ENCODE measurements around the gene TADA3. TPM values are rescaled to one million over a fixed set of nuclear protein-coding genes. Genes with fewer than 3 reads are reported as not detected.

Gene TADA3
- total and polyA plus RNA-seq, 2 donors (not counting 3 experiments of a cell fraction or from before 2014, with no cell fraction given) = 27.8 to 31.0 TPM

DNA sequence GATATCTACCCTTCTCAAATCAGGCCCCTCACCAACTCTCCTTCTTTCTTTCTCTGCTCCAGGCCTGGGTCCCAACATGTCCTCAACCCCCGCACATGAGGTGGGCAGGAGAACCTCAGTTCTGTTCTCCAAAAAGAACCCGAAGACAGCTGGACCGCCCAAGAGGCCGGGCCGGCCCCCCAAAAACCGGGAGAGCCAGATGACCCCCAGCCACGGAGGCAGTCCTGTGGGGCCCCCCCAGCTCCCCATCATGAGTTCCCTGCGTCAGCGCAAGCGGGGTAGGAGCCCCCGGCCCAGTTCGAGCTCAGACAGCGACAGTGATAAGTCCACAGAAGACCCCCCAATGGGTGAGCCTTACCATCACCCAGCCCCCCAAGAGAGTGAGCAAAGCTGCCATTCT lies 48.1 kb downstream of the TADA3 start:
- H3K4me3 ChIP-seq (replicated peaks in 1 of 3; ENCODE audit: insufficient read depth in 1 of 3, low read depth in 1 of 3, low read length in 3 of 3) = no peak overlapping the region
- no TSS peak for BruUV-seq (replicated peaks)
- DNase-seq (ENCODE audit: low read depth, low spot score) (no peak), FAIRE-seq (no peak)
- ChIA-PET CTCF (interaction anchor here (1.1 kb wide), 1 partner anchor 13 kb away, joined by 3 read pairs; the partner anchor contains the start of gene BRPF1), POLR2A (interaction anchor here (0.7 kb wide), 1 partner anchor 43 kb away, joined by 8 read pairs; no protein-coding TSS in a partner anchor)
- H3K79me2 ChIP-seq (ENCODE audit: control insufficient read depth, insufficient read depth, low read length) = no peaks in the 10 kb centered on the region
- intact Hi-C loops (cut with micrococcal nuclease) = no loop called here
- H3K9me3 ChIP-seq (replicated peaks; ENCODE audit: control insufficient read depth, insufficient read depth, low read length) = no peaks in the 10 kb centered on the region
- no peak overlapping the region for H2AFZ ChIP-seq (ENCODE audit: low read depth, low read length)
- H3K27me3 ChIP-seq (ENCODE audit: control insufficient read depth in 2 of 2, insufficient read depth in 2 of 2, low read length in 2 of 2) = no peaks in the 10 kb centered on the region
- peaks cover 18% of the 10 kb centered on the region for H3K4me1 ChIP-seq (ENCODE audit: control insufficient read depth, extremely low read depth, insufficient read depth, low read length)
- H3K4me2 ChIP-seq (ENCODE audit: insufficient read depth, low read length) = no peak overlapping the region
- H4K20me1 ChIP-seq (replicated peaks; ENCODE audit: control insufficient read depth, extremely low read depth, insufficient read depth, low read length) = no peaks in the 10 kb centered on the region
- H3K36me3 ChIP-seq (ENCODE audit: control insufficient read depth in 2 of 2, extremely low read depth in 1 of 2, insufficient read depth in 2 of 2, low read length in 2 of 2) = peaks cover 34 to 79% of the 10 kb centered on the region in 2 experiments
- H3K9ac ChIP-seq (replicated peaks; ENCODE audit: extremely low read depth, insufficient read depth, low read length) = no peak overlapping the region
- H3K27ac ChIP-seq (ENCODE audit: insufficient read depth, low read depth, low read length) = no peak overlapping the region
- dilution Hi-C loops (cut with MboI; ENCODE audit: extremely low pct_ligation_motif_present, low sequenced_read_pairs) = no loop called here
- H3K9me1 ChIP-seq (replicated peaks; ENCODE audit: control insufficient read depth, extremely low read depth, insufficient read depth, low read length) = no peaks in the 10 kb centered on the region
- TF ChIP-seq, protein P1, sequence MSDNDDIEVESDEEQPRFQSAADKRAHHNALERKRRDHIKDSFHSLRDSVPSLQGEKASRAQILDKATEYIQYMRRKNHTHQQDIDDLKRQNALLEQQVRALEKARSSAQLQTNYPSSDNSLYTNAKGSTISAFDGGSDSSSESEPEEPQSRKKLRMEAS (IDR thresholded peaks at IDR 0.05; ENCODE audit: insufficient read depth, insufficient read length) = no peak
- TF ChIP-seq JUN (IDR thresholded peaks at IDR 0.05; ENCODE audit: borderline replicate concordance, insufficient read depth, insufficient read length, low read depth) = no peak
- no peak for TF ChIP-seq FOS (IDR thresholded peaks at IDR 0.05; ENCODE audit: borderline replicate concordance, insufficient read depth, low read length)
- TF ChIP-seq, protein P2, sequence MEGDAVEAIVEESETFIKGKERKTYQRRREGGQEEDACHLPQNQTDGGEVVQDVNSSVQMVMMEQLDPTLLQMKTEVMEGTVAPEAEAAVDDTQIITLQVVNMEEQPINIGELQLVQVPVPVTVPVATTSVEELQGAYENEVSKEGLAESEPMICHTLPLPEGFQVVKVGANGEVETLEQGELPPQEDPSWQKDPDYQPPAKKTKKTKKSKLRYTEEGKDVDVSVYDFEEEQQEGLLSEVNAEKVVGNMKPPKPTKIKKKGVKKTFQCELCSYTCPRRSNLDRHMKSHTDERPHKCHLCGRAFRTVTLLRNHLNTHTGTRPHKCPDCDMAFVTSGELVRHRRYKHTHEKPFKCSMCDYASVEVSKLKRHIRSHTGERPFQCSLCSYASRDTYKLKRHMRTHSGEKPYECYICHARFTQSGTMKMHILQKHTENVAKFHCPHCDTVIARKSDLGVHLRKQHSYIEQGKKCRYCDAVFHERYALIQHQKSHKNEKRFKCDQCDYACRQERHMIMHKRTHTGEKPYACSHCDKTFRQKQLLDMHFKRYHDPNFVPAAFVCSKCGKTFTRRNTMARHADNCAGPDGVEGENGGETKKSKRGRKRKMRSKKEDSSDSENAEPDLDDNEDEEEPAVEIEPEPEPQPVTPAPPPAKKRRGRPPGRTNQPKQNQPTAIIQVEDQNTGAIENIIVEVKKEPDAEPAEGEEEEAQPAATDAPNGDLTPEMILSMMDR (IDR thresholded peaks at IDR 0.05; ENCODE audit: extremely low read depth in 1 of 2, insufficient read depth in 1 of 2, low read depth in 1 of 2, low read length in 2 of 2) = no peak
- TF ChIP-seq POLR2A (IDR thresholded peaks at IDR 0.05; ENCODE audit: low read depth, low read length) = no peak
- no peak for TF ChIP-seq EZH2 (IDR thresholded peaks at IDR 0.05; ENCODE audit: borderline replicate concordance, low read depth, low read length, severe bottlenecking)
